Astrocyte (in vitro differentiated cells and primary cell): ENCODE results near the gene CISH. TPM values are rescaled to one million over a fixed set of nuclear protein-coding genes. Genes with fewer than 3 reads are reported as not detected.

Experiments used
- DNase-seq: peaks from one replicate; pipeline ENCODE4 v3.0.0-alpha.2; 2010; ENCODE audit warnings: low read depth
- FAIRE-seq: peaks from 2 replicates; lab custom pipeline; 2011; peaks lifted over from hg19 to GRCh38; lab: Jason Lieb, UNC
- H2AFZ ChIP-seq: 2 replicates; pipeline ENCODE4 v1.6.0; 2012; ENCODE audit warnings: low read depth, low read length, inconsistent platforms
- H3K27ac ChIP-seq: 2 replicates; pipeline ENCODE4 v1.5.1; 2011; ENCODE audit warnings: low read depth, low read length, inconsistent platforms
- H3K27me3 ChIP-seq: 2 replicates; pipeline ENCODE4 v1.6.0; 2011; ENCODE audit warnings: low read length, inconsistent platforms; ENCODE audit not compliant: insufficient read depth
- H3K36me3 ChIP-seq: 2 replicates; pipeline ENCODE4 v1.5.1; 2011; ENCODE audit warnings: low read length, inconsistent platforms; ENCODE audit not compliant: insufficient read depth
- H3K4me1 ChIP-seq: 2 replicates; pipeline ENCODE4 v1.5.1; 2011; ENCODE audit warnings: low read length, inconsistent platforms; ENCODE audit not compliant: insufficient read depth
- H3K4me2 ChIP-seq: 2 replicates; pipeline ENCODE4 v1.6.0; 2012; ENCODE audit warnings: low read length, inconsistent platforms
- H3K4me3 ChIP-seq: 2 replicates; pipeline ENCODE4 v1.5.1; 2011; ENCODE audit warnings: low read depth, mild to moderate bottlenecking, low read length, inconsistent platforms; ENCODE audit not compliant: insufficient read depth
- H3K79me2 ChIP-seq: 2 replicates; pipeline ENCODE4 v1.6.0; 2012; ENCODE audit warnings: mild to moderate bottlenecking, low read length, inconsistent platforms; ENCODE audit not compliant: insufficient read depth
- H3K9ac ChIP-seq: 2 replicates; pipeline ENCODE4 v1.6.0; 2012; ENCODE audit warnings: mild to moderate bottlenecking, low read length, inconsistent platforms
- H3K9me3 ChIP-seq: 2 replicates; pipeline ENCODE4 v1.5.1; 2012; ENCODE audit warnings: low read depth, mild to moderate bottlenecking, low read length, inconsistent platforms; ENCODE audit not compliant: insufficient read depth
- H4K20me1 ChIP-seq: 2 replicates; pipeline ENCODE4 v1.6.0; 2012; ENCODE audit warnings: low read length, inconsistent platforms; ENCODE audit not compliant: insufficient read depth
- H3K27ac Mint-ChIP-seq: one replicate; pipeline ENCODE4 v1.8.0; 2021; ENCODE audit warnings: mild to moderate bottlenecking, mixed read lengths; ENCODE audit not compliant: unreplicated experiment
- H3K27me3 Mint-ChIP-seq: one replicate; pipeline ENCODE4 v1.8.0; 2021; ENCODE audit warnings: low read depth, mixed read lengths; ENCODE audit not compliant: unreplicated experiment
- H3K36me3 Mint-ChIP-seq: one replicate; pipeline ENCODE4 v1.8.0; 2021; ENCODE audit warnings: low read depth, mixed read lengths; ENCODE audit not compliant: unreplicated experiment
- H3K4me1 Mint-ChIP-seq: one replicate; pipeline ENCODE4 v1.8.0; 2021; ENCODE audit warnings: low read depth, mixed read lengths; ENCODE audit not compliant: unreplicated experiment
- H3K4me3 Mint-ChIP-seq: one replicate; pipeline ENCODE4 v1.8.0; 2021; ENCODE audit warnings: mild to moderate bottlenecking, moderate library complexity, mixed read lengths; ENCODE audit not compliant: unreplicated experiment
- H3K9me3 Mint-ChIP-seq: one replicate; pipeline ENCODE4 v1.8.0; 2021; ENCODE audit warnings: mild to moderate bottlenecking, mixed read lengths; ENCODE audit not compliant: unreplicated experiment
- EZH2 ChIP-seq: IDR thresholded peaks from 2 replicates; pipeline ENCODE4 v1.6.1; 2012; ENCODE audit warnings: mild to moderate bottlenecking, low read length, inconsistent platforms; ENCODE audit not compliant: insufficient read depth
- total RNA-seq: library from RNA; stranded (reverse); gene quantifications from 2 replicates; pipeline ENCODE4 v1.2.1, GENCODE V29; 2021
- TF ChIP-seq, protein P1 (sequence below): IDR thresholded peaks from 2 replicates; pipeline ENCODE4 v1.5.1; 2011; ENCODE audit warnings: low read depth, mild to moderate bottlenecking, inconsistent platforms, low read length, moderate library complexity; ENCODE audit not compliant: insufficient read depth

Gene CISH
- total RNA-seq, 1 donor from 2014 or later: 1.2 TPM

DNA sequence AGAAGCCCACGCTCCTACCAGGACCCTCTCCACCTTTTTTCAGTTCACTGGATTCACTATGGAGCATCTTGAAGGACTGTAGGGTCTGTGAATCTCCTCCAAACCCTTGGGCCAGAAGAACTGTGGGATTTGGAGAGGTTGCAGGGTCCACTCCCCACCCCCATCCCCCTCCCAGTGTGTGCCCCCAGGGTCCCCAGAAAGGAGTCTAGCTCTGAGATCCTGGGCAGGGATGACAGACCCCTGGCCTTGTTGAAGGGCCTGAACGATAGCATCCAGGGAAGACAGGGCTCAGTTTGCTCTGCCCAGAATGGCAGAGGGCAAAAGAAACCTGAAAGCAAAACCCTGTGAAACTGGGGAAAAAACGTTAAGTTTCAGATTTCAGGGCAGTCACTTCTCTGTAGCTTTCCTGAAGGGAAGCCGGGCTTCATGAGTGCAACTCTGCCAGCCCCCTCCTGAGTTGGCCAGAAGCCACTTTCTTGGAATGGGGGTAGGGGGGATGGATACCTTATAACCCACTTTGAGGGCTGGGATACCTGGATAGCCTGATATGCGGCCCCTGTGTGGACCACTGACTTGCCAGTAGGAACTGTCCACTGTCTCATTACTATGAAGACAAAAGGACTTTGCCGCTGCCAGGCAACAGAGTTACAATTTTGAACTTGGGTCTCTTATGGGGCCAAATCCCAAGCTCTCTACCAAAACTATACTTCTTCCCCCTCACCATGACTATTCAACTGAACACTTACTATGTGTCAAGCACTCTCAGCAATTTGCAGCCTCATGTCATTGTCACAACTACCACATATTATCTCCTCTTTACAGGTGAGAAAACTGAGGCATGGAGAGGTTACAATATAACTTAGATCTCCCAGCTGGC is 1.6 kb upstream of the CISH start:
- peaks cover 26% of the 10 kb centered on the region for H3K4me1 ChIP-seq
- no peak overlapping the region for H3K9ac ChIP-seq
- peaks cover 5% of the 10 kb centered on the region for H3K4me1 Mint-ChIP-seq
- H3K9me3 Mint-ChIP-seq: no peaks in the 10 kb centered on the region
- no peak overlapping the region for H3K27ac Mint-ChIP-seq
- no peak for DNase-seq
- H3K79me2 ChIP-seq: peaks cover 5% of the 10 kb centered on the region
- H3K27ac ChIP-seq: no peak overlapping the region
- no peak overlapping the region for H3K4me3 ChIP-seq
- H3K27me3 Mint-ChIP-seq: peaks cover 50% of the 10 kb centered on the region
- H3K4me2 ChIP-seq: no peak overlapping the region
- no peak overlapping the region for H2AFZ ChIP-seq
- no peaks in the 10 kb centered on the region for H3K27me3 ChIP-seq
- no peak for TF ChIP-seq EZH2
- TF ChIP-seq, protein P1, sequence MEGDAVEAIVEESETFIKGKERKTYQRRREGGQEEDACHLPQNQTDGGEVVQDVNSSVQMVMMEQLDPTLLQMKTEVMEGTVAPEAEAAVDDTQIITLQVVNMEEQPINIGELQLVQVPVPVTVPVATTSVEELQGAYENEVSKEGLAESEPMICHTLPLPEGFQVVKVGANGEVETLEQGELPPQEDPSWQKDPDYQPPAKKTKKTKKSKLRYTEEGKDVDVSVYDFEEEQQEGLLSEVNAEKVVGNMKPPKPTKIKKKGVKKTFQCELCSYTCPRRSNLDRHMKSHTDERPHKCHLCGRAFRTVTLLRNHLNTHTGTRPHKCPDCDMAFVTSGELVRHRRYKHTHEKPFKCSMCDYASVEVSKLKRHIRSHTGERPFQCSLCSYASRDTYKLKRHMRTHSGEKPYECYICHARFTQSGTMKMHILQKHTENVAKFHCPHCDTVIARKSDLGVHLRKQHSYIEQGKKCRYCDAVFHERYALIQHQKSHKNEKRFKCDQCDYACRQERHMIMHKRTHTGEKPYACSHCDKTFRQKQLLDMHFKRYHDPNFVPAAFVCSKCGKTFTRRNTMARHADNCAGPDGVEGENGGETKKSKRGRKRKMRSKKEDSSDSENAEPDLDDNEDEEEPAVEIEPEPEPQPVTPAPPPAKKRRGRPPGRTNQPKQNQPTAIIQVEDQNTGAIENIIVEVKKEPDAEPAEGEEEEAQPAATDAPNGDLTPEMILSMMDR: no peak
- peak overlapping the region; percentile 82 for H3K4me3 Mint-ChIP-seq
- no peak for FAIRE-seq
- H3K36me3 Mint-ChIP-seq: peaks cover 3% of the 10 kb centered on the region
- H3K9me3 ChIP-seq: no peaks in the 10 kb centered on the region
- peaks cover 4% of the 10 kb centered on the region for H4K20me1 ChIP-seq
- H3K36me3 ChIP-seq: no peaks in the 10 kb centered on the region

DNA sequence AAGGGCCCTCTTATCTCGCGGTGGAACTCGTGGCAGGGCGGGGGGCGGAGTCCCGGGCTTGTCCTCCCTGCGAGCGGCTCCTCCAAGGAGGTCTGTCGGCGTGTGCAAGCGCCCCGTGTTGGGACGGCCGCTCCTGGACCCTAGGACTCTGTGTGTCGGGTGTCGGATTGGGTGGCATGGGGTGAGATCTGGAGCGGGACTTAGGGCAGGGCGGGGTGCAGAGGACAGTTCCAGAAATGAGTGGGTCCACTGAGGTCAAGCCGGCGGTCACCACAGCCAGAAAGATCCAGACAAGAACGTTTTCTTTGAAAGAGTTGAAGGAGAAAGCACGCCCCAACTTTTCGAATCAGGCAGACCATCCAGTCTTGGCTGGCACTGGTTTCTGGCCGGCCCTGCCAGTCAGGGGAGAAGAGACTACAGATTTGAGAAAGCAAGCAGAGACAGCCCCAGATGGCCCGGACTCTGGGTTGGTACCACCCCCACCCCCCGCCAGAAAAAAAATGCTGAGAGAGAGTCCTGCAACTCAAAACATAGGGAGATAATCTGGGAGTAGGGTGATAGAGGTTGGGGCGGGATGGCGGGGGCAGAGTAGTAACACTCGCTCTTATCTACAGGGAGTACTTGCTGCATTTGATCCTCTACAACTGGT is 784 bp upstream of the CISH start:
- H2AFZ ChIP-seq: peak overlapping the region; percentile 78
- Mint-ChIP-seq H3K36me3 (peaks cover 3% of the 10 kb centered on the region), H3K27ac (no peak overlapping the region), H3K27me3 (peaks cover 56% of the 10 kb centered on the region), H3K4me3 (peak overlapping the region; percentile 82), H3K9me3 (no peaks in the 10 kb centered on the region), H3K4me1 (peaks cover 5% of the 10 kb centered on the region)
- H3K9ac ChIP-seq: peak overlapping the region; percentile 78
- peak overlapping the region; percentile 97 for H3K4me2 ChIP-seq
- peak overlapping the region; percentile 65 for H3K4me3 ChIP-seq
- no peak for FAIRE-seq
- peaks cover 20% of the 10 kb centered on the region for H3K4me1 ChIP-seq
- TF ChIP-seq, protein P1: no peak
- no peak for TF ChIP-seq EZH2
- no peaks in the 10 kb centered on the region for H3K9me3 ChIP-seq
- peaks cover 4% of the 10 kb centered on the region for H4K20me1 ChIP-seq
- no peaks in the 10 kb centered on the region for H3K27me3 ChIP-seq
- no peaks in the 10 kb centered on the region for H3K36me3 ChIP-seq
- H3K27ac ChIP-seq: no peak overlapping the region
- DNase-seq: no peak
- H3K79me2 ChIP-seq: no peaks in the 10 kb centered on the region
